ENCODE results near the gene SMIM36.
"Not testable (repeated sequence)": the region's sequence is repeated elsewhere in the genome, so short reads cannot be mapped to it uniquely, and the experiment has no call there.

Gene SMIM36

DNA sequence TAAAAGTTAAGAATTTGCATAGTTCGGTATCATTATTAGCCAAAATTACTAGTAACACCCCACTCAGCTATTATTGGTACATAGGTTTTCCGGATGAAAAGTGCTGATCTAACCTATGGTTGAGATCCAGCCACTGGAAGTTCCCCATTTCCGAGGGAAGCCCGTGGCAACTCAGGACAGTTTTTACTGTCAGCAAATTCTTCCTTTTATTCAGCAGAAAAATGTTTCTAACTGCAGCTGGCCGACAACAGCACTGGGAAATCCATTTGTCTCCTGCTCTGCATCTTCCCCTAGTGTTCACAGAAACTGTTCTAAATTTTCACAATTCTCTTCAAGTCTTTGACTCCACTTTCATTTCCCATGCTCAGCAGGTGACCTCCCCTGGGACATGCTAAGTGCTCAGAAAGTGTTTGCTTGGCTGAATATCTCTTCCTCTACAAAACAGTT lies 74.1 kb downstream of the SMIM36 start:
- no peak overlapping the region for H3K27ac ChIP-seq

DNA sequence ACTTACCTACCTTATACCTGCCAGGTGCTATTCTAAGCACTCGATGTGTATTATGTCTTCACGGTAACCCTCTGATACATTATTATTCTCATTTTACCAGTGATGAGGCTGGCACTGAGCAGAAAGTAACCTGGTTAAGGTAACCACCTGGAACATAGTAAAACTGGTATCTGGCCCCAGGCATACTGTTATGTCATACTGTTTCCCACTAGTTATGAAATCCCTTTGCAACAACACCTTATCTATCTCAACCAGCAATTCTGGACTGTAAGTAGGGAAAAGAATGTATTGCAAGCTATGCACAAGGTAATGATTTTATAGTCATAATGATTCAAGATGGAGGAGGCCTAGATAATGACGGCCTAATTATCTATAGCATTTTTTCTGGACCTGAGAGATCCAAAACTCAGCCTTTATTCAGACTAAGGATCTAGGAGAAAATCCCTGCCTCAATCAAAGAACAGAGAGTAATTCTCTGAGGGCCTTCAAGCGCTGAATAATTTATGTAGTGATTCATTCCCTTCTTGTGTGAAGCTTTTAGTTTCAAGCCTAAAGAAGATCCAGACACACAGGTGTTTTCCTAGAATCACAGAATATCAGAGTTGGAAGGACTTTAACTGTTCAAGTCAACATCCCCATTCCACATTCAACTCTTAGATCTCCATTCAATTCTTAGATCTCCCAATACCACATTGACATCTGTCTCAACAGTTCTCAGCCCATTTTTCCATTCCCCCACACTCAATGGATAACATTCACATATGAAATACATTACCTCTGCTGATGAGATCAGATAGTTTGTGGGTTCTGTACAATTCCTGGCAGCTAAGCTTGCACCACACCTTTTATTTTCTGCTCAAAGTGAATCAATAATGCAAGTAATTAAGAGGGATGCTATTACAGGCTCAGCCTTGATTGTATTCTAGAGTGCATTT lies 74.8 kb downstream of the SMIM36 start:
- H3K27ac ChIP-seq, result no peak overlapping the region
- DNase-seq (ENCODE audit: low read depth, low spot score), result no peak

More for the DNA sequence above, 74.1 kb downstream of the SMIM36 start:
- no peak for DNase-seq (ENCODE audit: low read depth, low spot score)

DNA sequence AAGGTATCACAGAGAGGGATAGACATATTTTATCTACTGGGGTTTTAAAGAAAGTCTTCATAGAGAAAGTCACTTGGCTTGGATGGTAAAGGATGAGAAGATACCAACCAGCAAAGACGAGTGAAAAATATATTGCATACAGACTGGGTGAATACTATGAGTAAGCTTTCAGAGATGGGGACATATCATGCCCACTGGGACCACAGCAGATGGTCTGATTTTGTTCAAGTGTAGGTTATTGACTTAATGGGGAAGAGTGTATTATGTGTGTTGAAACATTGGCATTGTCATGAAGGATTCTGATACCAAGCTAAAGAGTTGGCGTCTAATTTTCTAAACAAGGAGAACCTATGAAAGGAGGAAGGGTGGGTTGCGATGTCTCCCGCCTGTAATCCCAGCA lies 75.8 kb downstream of the SMIM36 start:
- H3K27ac ChIP-seq, result no peak overlapping the region
- no peak for DNase-seq (ENCODE audit: low read depth, low spot score)

DNA sequence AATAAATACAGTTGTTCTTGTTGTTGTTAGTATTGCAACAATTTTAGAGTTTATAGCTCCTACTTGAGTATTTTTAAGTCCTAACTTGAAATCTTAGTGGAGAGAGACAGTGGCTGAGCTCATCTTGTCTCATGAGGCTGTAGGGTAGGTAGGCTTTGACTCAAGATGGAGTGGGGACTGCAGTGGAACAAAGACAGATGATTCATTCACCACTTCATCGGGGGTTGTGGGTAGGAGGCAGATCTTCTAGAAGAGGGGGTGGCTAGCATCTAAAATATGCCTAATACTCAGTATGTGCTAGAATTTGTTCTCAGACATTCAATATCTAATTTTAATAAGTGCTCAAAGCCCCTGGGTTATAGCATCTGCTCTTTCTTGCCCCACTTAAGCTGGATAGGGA lies 76.5 kb downstream of the SMIM36 start:
- H3K27ac ChIP-seq, result peak overlapping the region; percentile 91
- no peak for DNase-seq (ENCODE audit: low read depth, low spot score)

DNA sequence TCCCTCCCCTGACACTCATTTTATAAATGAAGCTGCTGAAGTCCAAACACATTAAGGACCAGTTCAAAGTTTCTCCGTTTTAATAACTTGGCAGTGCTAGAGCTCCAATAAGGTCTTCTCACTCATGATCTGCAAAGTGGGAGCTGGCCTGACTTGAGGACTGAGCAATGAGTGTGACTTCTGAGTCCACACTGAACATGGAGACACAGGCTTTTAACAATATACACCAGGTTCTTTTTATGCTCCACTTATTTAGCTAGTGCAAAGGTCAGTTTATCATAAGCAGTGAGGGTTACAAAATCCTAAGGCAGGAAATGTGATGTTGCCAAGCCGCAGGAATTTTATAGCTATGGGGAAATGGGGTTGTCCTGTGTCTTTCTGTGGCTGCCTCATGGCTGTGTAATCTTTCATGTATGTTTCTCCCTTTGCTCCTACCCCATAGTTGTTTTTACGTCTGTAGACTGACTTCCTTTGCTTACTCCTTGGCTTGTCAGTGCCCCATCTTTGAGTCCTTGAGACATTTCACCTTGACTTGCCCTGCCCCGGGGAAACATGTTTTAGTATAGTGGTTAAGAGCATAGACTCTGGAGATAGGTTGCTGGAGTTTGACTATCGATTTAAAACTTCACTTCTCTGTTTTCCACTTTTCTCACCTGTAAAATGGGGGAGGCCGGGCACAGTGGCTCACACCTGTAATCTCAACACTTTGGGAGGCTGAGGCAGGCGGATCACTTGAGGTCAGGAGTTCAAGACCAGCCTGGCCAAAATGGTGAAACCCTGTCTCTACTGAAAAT lies 77.4 kb downstream of the SMIM36 start:
- H3K27ac ChIP-seq, result peak overlapping the region; percentile 91
- DNase-seq (ENCODE audit: low read depth, low spot score), result peak; percentile 86

DNA sequence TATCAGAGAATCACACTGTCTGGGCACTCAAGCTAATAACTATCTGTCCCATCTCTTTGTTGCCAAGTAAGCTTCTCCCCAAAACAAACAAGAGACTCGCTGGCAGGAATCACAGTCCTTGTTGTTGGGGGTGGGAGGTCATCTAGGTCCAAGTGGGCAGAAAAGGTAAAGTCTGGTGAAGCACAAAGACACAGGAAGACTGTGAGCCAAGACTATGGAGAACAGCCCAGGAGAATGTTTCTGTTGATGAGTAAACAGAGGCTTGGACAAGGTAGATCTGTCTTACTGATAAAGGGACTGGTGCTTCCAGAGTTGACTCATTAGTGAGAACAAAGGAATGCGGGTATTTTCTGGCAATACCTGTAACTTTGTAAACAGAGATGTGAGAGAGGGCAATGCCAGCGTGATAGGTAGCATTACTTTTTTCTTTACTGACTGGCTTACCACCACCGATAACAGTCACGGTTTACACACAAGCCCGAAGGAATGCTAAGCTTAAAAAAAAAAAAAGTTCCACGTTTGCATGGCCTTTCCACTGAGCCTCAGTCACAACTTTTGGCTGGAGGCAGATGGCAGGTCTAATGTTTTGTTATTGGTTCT lies 78.1 kb downstream of the SMIM36 start:
- DNase-seq (ENCODE audit: low read depth, low spot score), result peak; percentile 99
- H3K27ac ChIP-seq, result peak overlapping the region; percentile 91

DNA sequence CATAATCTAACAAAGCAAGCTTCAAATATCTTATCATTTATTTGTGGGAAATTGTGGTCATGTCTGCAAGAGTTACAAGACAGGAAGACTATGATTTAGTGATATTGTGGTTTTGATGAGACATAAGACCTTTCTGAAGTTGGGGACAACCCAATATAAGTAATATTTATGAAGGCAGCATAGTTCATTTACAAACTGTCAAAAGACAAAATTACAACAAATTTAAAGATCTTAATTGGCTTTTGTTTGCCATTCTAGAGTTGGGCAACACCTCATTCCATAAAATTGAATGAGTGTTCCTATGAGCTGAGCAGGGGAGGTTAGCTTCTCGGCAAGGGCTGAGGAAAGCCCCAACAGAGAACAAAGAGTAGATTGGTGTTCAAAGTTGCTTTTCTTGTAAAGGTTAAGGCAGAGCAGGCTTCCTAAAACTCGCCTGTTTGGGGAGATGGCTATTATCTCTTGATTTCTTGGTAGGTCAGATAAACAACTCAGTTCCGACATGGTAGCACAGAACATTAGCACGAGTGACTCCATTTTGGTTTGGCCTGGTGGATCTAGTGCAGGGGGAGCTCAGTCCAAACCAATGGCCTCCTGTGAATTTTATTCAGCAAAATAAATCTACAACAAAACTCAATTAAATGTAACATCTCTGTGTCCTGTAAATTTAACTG lies 78.8 kb downstream of the SMIM36 start:
- DNase-seq (ENCODE audit: low read depth, low spot score), result no peak
- H3K27ac ChIP-seq, result peak overlapping the region; percentile 91

DNA sequence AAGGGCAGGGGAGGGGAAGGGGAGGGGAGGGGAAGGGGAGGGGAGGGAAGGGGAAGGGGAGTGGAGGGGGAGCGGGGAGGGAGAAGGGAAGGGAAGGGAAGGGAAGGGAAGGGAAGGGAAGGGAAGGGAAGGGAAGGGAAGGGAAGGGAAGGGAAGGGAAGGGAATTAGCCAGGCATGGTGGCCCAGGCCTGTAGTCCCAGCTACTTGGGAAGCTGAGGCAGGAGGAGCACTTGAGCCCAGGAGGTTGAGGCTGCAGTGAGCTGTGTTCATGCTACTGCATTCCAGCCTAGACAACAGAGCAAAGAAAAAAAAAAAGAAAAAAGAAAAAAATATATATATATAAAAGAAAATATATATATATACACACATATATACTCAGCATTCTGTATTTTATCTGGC lies 79.3 kb downstream of the SMIM36 start:
- DNase-seq (ENCODE audit: low read depth, low spot score); H3K27ac ChIP-seq: not testable (repeated sequence)

DNA sequence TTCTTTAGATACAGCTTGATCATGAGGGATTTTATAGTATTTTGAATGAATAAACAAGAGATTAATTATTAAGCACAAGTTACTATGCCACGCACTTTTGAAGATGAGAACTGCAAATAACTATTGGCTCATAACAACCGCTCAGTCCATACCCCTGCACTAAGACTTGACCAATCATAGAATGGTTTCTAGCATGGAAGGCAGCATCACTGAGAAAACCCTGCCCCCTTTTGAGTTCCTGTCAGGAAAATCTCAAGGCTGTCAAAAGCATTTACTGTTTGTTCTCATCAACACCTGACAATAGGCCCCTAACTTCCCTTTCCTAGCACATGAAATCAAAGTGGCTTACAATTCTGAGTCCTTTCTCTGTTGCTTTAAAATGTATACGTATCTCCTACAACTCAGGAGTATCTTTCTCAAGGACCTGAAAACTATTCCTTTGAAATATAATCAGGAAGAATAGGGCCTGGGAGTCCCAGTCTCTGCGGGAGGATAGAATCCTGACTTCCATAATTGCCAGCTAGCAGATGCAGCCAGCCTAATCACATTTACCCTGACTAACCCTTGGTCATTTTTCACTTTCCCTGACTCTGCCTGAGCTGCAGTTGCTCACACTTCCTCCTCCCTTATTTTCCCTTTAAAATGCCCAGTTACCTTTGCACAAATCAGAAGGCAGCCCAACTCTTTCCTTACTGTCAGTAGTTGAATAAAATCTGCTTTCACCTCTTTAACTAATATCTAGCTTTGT lies 80.5 kb downstream of the SMIM36 start:
- H3K27ac ChIP-seq, result peak overlapping the region; percentile 4
- DNase-seq (ENCODE audit: low read depth, low spot score), result no peak

DNA sequence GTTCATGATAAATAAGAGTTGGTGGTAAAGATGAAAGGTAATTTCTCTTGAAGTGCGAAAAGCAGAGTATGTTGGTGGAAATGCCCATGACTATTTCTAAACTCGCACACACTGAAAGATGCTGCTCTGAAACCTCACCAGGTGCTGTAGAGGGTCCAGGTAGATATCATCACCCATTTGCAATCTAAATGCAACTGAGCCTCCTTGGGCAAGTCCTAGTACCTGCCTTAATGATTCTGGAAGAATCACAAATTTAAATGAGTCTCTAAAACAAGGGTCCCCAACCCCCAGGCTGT lies 83.7 kb downstream of the SMIM36 start:
- H3K27ac ChIP-seq, result no peak overlapping the region
- DNase-seq (ENCODE audit: low read depth, low spot score), result no peak

DNA sequence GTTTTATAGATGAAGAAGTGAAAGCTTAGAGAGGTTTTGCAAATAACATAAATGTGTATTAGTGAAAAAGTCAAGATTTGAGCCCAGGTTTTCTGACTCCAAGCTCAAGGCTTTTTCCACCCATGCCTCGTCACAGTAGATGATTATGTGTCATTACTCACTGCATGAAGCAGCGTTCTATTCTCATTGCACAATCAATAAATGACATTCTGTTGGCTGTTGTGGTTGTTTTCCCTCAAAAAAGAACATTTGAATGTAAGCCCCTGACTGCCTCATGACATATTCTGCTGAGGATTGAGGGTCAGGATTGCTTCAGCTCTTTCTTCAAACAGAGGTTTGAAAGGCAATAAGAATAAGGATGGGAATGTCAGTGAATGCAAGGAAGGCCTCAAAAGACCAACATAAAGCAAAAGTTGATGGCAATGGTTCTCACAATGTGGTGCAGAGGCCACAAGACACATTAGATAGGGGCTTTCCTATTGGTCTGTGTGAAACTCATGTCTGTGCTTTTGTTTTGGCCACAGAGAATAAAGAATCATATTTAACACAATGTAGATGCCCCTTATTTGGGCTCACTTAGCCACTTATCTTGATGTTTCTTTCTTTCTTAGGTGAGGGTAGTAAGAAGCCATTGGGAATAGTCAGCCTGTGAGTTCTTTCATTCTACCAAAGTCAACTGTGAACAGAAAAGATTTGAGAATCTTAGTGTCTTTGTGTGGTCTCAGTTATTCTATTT lies 84.2 kb downstream of the SMIM36 start:
- DNase-seq (ENCODE audit: low read depth, low spot score), result no peak
- no peak overlapping the region for H3K27ac ChIP-seq

DNA sequence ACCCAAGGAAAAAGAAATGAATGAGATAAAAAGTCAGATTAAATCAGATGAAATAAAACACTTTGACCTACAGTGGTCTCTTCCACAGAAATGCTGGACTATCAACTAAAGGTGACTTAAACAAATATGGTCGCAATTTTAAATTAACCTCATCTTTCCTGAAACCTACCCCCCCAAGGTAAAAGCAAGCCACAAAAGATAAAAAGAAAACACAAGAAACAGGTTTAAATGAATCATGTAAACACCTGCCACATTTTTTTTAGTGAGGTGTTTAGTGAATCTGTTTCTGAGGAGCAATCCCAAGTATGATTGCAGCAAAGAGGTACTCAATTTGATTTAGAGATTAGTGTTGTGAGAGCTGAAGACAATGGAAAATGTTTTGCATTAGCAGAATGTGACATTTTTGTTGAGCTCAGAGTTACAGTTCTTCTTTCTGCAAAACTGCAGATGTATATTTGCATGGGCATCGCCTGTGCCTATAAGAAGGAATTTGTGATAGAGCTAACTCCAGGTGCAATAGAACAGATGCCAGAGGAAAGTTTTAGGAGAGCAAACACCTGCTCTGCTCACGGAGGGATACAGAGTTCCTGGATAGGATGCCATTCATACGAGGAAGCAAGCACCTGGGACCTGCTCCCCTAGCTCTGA lies 86.2 kb downstream of the SMIM36 start:
- H3K27ac ChIP-seq, result no peak overlapping the region
- no peak for DNase-seq (ENCODE audit: low read depth, low spot score)

DNA sequence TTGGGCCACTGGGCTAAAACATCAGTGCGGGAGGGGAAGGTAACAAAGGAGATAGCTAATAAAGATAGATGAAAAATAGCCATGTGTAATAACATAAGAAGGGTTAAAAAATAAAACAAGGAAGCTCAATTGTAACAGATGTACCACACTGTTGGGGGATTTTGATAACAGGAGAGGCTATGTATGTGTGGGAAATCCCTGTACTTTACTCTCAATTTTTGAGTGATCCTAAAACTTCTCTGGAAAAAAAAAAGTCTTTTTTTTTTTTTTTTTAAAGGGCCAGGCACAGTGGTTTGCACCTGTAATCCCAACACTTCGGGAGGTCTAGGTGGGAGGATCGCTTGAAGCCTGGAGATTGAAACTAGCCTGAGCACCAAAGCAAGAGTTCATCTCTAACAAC lies 87.7 kb downstream of the SMIM36 start:
- H3K27ac ChIP-seq, result no peak overlapping the region
- DNase-seq (ENCODE audit: low read depth, low spot score), result no peak

DNA sequence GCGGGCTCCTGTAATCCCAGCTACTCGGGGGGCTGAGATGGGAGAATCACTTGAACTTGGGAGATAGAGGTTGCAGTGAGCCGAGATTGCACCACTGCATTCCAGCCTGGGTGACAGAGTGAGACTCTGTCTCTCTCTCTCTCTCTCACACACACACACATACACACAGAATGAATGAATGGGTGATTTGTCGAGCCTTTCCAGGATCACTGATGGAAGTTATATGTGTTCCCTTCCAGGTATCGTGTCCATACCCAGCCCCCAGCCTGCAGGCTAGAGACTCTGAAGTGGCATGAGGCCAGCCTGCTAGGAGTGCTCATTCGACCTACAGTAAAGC lies 88.5 kb downstream of the SMIM36 start:
- not testable (repeated sequence) for H3K27ac ChIP-seq; DNase-seq (ENCODE audit: low read depth, low spot score)

DNA sequence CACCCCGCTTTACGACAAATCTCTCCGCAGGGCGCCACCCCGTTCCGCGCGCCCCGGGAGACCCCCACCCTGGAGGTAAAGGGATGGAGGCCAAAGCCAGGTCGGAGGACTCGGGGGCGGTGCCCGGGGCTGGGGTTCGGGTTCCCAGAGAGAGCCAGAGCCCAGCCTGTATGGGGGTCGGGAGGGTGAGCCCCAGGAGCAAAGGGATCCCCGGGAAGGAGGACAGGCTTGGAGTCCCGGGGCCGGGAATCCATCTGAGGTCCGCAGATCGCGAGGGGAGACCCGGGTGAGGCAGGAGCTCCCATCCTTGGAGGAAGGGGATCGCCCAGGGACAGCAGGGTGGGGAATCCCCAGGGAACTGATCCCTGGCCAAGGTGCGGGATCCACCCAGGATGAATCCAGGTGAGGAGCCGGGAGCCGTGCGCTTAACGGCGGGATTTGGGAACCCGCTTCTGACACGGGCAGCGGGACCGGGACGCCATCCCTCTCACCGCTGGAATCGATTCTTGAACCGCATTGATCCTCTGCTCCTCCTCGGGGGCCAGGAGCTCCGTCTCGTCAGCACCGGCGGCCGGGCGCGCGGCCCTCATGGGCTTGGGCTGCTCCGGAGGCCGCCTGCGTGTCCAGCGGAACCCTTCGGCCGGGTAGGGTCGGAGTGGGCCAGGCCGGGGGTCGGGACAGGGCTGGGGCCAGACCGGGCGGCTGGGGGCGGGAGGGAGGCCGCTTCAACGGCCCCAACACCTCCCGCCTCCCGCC lies 89.9 kb downstream of the SMIM36 start, which contains the start of gene MMD:
MMD (minus strand) TSS at position 657 of the 756 bp plus-strand sequence; CDS start at position 517, 140 bp downstream.
- peak within 1 kb of the TSS; percentile 27 for H3K27ac ChIP-seq
- no peak for DNase-seq (ENCODE audit: low read depth, low spot score)

DNA sequence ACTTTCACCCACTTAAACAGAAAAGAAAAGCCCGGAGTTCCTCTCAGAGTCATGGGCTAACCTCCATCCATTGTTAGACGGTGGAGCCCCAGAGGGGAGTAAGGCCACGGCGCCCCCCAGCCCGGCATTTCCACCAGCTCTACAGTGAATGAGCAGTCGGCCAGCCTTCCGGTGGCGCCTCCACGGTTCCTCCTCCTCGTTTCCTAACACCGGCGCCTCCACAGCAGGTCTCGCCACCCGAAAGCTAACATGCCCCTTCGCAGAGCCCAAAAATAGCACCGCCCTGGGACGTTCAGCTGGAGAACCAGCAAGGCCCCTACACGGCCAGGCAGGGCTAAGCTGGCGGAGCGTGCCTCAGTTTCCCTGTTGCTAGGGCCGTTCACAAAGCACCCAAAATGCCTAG lies 90.5 kb downstream of the SMIM36 start:
- no peak overlapping the region for H3K27ac ChIP-seq

DNA sequence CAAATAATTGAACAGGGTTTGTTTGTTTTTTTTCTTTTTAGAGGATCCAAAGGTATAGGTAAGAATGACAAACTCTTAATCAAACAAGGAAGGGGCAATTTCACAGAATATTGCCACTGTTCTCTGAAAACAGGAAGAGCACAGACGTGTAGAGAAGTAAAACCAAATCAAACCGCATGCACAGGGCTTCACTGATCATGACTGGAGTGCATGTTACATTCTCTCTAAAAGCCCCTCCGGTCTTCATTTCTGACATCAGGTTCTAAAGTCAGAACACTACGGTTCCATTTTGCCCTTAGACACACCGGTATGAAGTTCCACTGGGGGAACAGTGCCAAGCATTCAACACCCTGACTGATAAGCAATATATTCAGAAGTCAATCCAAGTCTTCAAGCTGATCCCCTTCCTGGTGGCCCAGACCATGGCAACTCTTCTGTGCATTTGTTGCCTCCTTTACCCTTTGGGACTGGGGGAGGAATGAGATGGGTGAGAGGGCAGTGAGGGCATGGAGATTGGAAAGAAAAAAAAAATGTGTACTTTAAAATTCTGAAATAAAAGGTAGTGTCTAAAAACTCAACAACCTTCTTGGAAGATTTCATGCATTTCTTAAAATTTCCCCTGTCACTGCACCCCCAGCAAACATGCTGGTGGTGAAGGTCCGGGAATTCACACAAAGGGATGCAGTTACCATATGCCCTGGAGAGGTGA lies 91.0 kb downstream of the SMIM36 start:
- no peak for DNase-seq (ENCODE audit: low read depth, low spot score)
- H3K27ac ChIP-seq, result no peak overlapping the region

More for the DNA sequence above, 90.5 kb downstream of the SMIM36 start:
- DNase-seq (ENCODE audit: low read depth, low spot score), result no peak

All from epithelial cell of prostate (primary cell).